HG03095 (cell line): Measurements from ENCODE around the gene ITGA5.

ENCODE experiments used
- ATAC-seq: cut with Tn5 transposase; IDR thresholded peaks from one replicate; pipeline ENCODE4 v1.9.1; 2021; ENCODE audit warnings: moderate library complexity; ENCODE audit not compliant: unreplicated experiment

ITGA5 gene

DNA sequence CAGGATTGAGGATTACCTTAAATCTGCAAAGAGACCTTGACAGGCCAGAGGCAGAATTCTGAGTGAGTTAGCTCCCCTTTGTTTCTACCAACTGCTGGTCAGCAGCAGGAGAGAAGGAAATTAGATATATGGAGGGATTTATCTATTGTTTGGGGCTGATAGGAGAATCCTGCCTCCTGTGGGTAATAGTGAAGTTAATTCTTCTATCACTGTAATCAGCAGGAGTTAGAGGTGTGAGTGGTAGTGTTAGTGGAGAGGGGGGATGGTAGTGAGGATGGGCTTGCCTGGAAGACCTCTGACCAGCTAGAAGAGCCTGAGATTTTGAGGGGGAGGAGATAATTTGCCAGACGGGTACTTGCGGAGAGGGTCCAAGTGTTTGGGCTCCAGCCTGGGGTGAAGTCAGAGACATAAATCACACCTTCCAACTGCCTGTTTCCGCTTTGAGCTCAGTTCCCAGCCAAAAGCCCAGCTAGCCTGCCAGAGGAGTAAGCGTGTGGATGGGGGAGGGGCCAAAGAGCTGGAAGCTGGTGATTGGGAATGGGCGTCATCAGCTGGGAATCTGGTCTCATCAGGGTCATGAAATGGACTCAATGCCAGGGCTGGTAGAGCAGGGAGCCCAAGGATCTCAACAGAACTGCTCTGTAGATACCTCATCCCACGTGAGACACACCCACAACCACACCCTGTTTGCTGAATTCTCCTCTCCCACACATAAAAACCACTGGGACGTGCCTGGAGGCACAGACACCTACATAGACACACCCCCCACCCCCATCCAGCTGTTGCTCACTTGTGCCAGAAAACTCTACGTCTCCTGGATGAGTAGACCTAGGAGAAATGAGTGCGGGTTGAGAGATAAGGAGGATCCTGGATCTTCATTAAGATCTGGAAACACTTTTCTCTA, 13.1 kb upstream of the ITGA5 start:
- no peak for ATAC-seq

DNA sequence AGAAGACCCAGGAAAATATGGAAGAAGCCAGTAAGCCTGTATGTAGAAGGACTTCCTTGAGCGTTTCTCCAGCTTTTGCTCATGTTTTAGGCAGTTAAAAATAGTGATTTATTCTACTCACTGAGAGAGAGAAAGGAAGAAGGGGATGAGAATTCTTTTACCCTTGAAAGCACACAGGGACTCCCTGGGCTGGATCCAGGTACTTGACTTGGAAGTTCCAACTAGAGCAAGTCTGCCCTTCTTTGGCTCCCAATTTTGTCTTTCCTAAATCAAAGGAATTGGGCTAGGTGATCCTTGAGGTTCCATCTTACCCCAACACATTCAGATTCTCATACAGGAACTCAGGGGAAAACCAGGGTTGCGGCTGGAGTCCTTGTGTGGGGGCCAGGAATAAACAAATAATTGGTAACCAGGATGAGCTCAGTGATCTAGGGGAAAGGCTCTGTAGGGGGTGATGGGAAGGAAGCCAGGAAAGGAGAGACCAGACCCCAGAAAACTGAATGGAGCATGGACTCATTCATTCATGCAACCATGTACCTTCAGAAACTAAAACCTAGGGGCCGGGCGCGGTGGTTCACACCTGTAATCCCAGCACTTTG, 11.5 kb upstream of the ITGA5 start:
- ATAC-seq = no peak

DNA sequence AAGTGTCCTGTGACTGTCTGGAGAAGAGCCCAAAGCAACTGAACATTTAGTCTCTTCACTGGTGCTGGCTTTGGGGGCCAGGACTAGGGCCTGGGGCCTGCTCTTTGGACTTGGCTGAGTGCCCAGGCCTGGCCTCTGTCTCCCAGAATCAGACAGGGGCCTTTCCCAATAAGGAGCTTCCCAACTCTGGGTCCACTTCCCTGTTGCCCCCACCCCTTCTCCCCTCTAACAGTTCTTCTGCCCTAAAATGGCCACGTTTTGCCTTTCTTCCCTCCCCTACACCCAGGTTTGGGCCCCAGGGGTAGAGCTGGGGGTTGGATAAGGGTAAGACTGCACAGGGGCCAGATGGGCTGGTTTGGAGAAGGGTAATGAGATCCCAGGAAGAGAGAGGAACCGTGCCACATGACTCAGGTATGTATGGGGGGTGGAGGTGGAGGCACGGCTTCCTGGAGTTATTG, 10.0 kb upstream of the ITGA5 start:
- ATAC-seq = no peak

DNA sequence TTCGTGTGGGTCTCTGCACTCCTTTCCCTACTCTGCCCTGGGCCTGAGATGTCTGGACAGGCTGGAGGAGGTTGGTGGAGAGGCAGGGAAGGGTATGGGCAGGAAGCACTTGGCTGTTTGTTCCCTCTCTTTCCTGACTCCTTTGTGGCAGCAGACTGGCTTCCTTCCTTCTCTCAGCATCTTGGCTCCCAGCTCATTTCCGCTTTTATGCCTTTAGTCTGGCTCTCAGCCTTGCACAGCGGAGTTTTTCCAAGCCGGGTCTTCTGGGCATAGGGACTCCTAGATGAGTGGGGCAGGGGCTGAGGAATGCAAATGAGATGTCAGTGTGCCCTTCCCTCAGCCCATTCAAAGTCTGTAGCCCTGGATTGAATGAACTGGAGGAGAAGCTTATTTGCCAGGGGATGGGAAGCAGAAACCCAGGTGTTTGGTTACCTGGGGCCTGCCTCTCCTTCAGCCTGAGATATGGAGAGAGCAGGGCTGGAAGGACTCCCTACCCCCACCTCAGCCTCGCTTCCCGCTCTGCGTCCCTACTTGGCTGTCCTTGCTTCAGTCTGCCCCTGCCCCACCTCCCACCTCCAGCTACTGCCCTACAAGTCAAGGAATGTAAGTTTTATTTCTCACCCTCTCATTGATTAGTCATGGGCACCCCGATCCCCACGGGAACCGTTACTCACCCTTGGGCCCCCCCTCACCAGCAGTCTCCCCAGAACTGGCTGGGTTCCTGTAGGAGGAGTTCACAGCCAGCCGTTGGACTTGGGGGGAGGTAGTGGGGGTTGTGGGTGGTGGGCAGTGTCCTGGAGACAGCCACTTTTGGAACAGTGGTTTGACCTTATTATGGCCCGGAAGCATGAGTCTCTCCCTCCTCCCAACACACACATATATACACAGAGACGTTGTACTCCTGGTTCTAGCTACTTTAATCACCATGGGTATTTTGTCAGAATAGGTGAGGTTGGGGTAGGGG, 9.3 kb upstream of the ITGA5 start:
- no peak for ATAC-seq

DNA sequence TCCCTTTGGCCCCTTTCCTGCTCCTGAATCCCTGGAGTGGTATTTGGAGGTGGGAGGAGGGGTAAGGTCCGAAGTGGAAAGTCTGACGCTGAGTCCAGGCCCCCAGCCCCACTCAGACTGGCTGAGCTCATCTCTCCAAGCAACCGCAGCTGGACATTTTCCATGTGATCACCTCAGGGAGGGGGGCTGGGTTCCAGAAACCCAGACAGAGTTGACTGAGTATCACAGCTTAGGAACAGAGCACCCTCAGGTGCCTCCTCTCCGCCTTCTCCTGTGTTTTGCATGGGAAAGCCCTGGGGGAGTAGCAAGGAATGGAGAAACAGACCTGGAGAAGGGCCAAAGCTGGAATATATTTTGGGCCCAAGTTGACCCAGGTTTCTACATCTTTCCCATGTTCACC, 8.0 kb upstream of the ITGA5 start:
- ATAC-seq = no peak

DNA sequence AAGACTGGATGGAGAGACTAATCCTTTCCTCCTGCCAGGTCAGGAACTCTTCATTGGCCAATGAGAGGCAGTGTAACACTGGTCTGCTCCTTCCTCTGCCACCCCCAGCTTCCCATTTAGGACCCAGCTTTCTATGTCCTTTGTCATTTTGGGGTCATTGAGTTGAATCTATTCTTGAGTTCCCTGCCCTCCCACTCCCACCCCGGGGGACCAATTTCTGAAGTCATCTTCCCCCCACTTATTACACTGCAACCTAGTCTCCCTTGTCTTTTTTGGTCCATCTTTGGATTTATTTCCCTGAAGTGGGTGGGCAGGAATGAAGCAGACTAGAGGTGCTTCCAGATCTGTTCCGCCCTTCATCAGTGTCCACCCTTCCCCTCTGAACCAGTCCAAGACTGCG, 7.6 kb upstream of the ITGA5 start:
- ATAC-seq = no peak

DNA sequence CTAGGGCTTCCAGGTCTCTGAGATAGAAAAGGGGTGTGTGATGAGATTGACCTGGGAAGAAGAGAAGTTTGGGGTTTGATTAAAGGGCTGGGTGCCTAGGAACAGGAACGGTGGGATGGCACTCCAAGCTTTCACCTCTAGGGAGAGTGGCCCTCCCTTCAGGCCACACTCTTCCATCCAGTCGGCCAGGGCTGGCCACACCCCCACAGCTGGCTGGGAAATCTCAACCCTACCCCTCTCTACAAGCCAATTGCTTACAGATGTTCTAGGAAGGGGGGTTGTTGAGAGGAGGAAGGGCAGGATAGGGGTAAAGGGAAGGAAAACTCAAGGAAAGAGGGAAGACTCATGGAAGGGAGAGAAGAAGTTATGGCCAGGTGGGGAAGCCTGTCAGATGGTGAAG, 6.6 kb upstream of the ITGA5 start:
- no peak for ATAC-seq

DNA sequence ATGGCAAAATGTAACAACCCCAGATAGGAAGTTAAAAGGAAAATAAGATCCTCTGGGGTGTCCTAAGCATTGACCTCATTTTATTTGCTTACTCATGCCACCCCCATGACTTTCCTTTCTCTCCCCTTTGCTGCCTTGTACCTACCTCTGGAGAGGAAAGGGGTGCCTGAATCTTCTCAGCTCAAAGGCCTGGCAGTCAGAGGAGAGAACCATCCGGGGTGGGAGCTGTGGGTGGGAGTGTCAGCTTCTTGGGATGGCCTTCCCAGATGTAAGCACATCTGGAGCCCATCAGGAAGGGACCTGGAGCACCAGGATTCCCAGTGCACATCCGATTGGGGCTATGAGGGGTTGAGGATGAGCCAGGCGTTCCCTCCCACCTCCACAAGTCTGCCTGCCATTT, 5.2 kb upstream of the ITGA5 start:
- no peak for ATAC-seq

DNA sequence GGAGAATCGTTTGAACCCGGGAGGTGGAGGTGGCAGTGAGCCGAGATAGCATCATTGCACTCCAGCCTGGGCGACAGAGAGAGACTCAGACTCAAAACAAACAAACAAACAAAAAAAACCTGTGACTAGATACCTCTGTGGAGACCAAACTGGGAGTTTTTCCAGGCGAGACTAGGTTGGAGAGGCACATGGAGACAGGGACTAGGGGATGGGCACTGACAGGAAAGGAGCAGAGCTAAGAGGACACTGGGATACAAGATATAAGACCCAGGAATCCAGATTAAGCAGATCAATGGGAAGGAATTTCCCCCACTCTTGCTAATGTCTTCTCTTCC, 4.7 kb upstream of the ITGA5 start:
- ATAC-seq = no peak

DNA sequence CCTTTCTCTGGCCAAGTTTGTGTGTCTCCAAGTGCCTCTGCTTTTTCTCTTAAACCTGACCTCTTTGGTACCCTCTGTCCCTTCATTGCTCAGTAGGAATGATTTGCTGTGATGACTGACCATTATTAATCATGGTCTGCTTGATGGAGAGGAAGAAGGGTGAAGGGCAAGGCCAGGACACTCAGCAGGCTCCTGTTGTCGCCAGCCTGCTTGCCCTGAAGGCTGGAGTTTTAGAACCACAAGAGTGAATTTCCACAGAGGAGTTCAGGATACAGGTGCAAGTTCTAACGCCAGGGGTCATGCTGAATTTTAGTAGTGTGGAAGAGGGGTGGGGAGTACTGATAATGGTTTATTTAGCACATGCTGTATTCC, 2.8 kb upstream of the ITGA5 start:
- ATAC-seq = no peak

DNA sequence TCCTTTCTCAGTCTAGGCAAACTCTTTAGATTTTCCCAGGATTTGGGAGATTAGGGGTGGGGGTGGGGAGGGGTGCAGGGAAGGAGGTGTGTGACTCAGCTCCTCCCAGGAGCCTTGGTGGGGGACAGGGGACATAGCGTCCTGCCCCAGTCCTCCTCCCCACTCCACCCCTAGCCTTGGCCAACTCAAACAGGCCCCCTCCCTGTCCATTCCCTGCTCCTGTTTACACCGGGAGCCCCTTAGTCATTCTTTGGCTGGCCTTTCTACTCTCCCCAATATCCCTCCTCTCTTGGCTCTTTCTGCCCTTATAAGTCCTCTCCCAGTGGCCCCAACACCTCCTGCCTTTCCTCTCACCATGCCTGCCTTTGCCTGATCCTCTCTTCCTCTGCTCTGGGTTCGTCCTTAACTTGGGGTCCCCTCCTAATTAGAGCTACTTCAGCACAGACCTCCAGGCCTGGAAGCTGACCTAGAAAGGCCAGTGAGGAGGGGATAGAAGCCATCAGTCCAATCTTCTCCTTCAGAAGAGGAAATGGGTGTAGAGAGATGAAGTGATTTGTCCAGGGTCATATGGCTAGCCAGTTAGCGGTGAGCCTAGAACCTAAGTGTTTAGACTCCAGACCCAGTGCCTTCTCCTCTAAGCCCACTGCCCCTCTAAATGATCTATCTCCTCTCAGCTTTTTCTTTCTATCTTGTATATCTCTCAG, 2.3 kb upstream of the ITGA5 start:
- no peak for ATAC-seq

DNA sequence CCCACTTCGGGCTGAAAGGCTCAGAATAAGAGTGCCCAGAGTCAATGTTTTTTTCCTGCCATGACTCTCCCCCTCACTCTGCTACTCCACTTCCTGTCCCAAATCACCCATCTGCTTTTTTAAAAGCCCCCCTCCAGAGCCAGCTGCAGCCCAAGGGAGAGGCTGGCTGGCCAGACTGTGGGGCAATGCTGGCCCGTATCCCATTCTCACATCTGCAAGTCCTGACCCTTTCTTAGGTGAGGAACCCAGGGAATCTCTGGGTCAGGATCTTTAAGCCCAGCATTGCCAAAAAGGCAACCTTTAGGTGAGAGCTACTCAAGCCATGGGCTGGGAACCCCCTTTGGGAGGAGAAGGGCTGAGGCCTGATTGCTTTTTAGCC, 1.7 kb upstream of the ITGA5 start:
- ATAC-seq = no peak

DNA sequence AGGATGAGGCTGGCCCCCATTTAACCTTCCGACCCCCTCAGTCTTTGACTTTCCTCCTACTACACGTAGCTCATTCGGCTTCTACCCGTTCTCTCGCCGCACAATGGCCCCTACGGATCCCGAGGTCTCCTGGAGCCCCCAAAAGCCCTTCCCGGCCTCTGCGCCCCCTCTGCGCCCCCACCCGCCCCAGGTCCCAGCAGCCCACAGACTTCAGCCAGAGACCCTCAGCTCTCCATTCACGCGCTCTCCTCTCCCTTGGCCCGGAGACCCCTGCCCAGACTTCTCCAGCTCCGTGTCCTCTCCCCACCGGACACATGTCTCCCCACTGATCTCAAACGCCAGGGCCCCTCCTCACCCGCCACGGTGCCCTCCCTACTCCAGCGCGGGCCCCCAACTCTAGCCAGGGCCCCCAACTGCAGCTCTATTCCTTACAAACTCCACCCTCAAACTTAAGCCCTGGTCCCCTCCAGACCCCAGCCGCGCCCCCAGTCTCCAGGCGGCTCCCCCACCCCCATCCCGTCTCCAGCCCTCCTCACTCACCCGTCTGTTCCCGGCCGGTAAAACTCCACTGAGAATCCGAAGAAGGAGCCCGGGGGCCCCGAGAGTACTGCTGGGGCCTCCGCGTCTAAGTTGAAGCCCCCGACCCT, 502 bp downstream of the ITGA5 start:
- ATAC-seq = no peak

DNA sequence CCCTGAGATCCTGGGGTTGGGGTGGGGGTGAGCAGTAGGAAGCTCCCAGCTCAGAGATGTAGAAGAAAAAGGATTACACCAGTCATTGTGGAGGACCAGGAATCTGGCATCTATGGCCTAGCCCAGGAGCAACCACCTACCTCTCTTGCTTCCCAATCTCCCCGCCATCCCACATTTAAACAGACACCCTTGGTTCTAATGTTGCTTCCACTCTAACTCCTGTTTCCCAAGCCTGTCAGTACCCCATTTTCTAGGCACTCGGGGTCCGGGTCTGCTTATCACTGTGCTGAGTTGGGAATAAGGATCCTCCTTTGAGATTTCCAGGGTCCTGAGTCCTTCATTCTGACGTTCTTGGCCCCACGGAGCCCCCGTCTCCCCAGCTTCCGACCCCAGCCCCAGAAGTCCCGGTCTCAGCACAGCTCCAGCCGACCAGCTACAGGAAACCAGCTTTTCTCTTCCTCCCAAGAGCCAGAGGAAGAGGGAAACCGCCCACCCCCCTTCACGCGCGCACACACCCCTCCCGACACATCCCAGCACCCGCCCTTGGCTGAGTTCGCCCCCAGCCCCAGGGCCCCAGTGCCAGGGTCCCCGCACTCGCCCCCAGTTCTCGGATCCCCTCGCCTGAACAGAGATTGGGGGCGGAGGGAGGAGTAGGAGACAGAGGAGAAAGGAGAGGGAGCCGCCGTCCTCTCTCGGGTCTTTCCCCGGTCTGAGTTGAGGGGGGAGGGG, 1.2 kb downstream of the ITGA5 start:
- ATAC-seq = no peak

DNA sequence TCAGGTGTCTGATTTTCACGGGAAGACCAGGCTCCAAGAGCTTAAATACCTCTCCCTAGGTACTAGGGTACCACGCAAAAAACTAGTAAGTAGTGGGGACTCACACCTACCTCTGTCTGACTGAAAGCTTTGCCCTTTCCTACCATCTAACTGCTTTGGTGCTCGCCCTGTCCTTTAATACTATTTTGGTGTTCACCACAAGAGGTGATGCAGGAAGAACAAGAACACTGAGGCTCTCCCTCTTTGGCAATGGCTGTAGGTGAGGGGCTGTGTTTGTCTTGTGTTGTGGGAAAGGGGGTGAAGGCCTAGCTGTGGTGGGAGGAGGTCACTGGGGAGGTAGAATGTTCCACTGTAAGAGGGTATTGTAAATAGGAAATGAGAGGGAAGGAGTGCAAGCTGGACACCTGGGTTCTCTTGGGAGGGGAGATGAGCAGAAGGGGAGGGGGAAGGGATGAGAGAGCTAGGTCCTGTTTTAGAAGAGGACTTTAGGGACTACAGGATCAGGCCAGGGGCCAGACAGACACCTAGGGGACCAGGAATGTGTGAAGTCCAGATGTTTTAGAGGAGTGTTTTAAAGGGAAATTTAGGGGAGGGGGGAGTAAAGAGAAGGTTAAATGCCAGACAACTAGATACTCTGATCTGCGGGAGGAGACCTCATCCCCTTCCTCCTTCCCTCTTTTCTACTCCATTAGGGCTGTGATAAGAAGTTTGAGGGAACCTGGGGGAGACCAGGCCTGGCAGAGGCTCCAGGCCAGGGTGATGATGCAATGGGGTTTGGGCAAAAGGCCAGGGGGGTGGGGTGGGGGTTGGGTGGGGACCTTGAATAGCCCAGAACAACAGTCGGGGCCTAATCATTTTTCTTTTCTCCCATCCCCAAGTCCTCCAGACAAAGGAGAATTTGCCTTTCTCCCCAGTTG, 2.1 kb downstream of the ITGA5 start:
- ATAC-seq = no peak

DNA sequence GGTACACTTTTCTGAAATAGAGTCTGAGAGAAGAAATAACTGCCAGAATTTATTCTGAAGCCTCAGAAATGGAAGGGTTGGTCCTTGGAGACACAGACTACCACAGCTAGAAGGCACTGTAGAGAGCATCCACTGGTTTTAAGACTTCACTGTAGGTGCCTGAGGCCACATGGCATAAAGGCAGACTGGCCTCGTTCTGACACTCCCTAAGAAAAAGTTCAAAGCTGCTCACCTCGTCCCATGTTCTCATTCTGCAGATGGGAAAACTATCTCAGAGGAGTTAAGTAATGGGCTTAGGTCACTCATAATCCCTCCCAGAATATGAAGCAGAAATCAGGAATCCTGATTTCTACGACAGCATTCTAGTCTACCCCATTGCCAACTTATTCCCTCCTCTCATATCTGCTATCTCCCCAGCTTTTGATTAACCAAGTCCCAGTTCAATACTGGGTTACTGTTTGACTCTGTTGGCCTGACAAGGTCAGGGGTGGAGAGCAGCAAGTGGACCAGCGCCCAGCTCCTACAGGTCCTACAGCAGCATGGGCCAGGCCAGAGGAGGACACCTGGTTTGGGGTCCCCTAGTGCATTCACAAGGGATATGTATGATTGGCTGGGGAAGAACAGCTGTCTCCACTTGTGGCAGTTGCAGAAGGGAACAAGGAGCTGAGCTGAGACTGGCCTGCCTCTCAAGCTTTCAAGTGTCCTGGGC, 3.7 kb downstream of the ITGA5 start:
- no peak for ATAC-seq

DNA sequence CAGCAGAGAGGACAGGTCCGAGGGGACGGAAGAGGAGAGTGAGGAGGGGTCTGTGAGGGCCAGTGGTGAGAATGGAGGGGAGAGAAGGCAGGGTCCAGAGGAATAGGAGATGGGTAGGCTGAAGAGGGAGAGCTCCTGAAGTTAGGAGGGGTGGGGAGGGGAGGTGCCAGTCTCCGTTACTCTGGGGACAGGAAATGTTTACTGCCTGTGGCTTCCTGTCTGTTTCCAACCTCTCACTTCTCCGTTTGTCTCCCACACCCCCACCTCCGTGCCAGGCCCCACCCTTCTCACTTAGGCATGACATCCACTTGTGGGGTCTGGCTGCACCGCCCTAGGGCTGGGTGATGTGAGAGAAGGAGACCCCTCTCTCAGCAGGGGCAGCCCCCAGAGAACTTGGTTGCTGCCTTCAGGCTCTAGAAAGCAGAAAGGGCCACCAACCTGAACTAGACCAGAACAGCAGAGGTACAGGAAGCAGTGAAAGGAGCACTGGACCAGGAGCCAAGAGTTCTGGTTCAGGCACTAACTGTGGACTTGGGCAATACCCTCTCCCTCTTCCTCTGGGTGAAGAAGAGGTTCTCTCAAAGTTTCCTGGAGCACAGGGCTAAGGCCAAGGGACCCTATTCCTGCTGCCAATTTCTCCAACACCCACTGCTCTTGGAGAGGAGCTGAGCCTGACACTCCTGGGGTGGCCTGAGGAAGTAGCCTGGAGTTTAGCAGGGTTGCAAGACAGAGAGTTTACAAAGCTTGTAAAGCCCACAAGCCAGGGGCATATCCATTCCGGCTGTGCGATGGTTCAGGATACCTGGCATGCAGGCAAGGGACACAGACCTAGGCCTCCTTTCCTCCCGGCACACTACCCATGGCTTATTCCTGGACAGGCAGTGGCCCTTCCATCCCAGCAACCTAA, 5.5 kb downstream of the ITGA5 start:
- no peak for ATAC-seq
